GM19043 (cell line): ENCODE measurements around the gene BNC2.

Experiments
- ATAC-seq: cut with Tn5 transposase; IDR thresholded peaks from one replicate; pipeline ENCODE4 v1.9.1; 2021; ENCODE audit warnings: low read depth; ENCODE audit not compliant: unreplicated experiment

The BNC2 gene

GRCh38 chr9:16773617-16774016, 96.9 kb downstream of the BNC2 start:
- no peak for ATAC-seq

GRCh38 chr9:16773116-16773515, 97.4 kb downstream of the BNC2 start:
- no peak for ATAC-seq

GRCh38 chr9:16771356-16771755, 99.1 kb downstream of the BNC2 start:
- no peak for ATAC-seq

- no peak for ATAC-seq
Observed at GRCh38 chr9:16769291-16769690, 101.2 kb downstream of the BNC2 start.

- no peak for ATAC-seq
Observed at GRCh38 chr9:16768816-16769215, 101.7 kb downstream of the BNC2 start.

GRCh38 chr9:16767366-16767765, 103.1 kb downstream of the BNC2 start:
- ATAC-seq = no peak

- no peak for ATAC-seq
Observed at GRCh38 chr9:16763946-16764345, 106.5 kb downstream of the BNC2 start.

- ATAC-seq = no peak
Observed at GRCh38 chr9:16755467-16756160, 114.9 kb downstream of the BNC2 start.

GRCh38 chr9:16754662-16755061, 115.8 kb downstream of the BNC2 start:
- no peak for ATAC-seq

GRCh38 chr9:16753256-16753655, 117.2 kb downstream of the BNC2 start:
- ATAC-seq = no peak

- no peak for ATAC-seq
Observed at GRCh38 chr9:16752601-16753000, 117.9 kb downstream of the BNC2 start.

GRCh38 chr9:16750553-16750952, 119.9 kb downstream of the BNC2 start:
- no peak for ATAC-seq

- ATAC-seq = no peak
Observed at GRCh38 chr9:16745359-16745758, 125.1 kb downstream of the BNC2 start.

- ATAC-seq = no peak
Observed at GRCh38 chr9:16744394-16744793, 126.1 kb downstream of the BNC2 start.

- no peak for ATAC-seq
Observed at GRCh38 chr9:16743375-16743774, 127.1 kb downstream of the BNC2 start.

GRCh38 chr9:16735001-16735400, 135.5 kb downstream of the BNC2 start:
- no peak for ATAC-seq

- ATAC-seq = no peak
Observed at GRCh38 chr9:16732546-16732945, 137.9 kb downstream of the BNC2 start.

- no peak for ATAC-seq
Observed at GRCh38 chr9:16730162-16730561, 140.3 kb downstream of the BNC2 start.

- ATAC-seq = no peak
Observed at GRCh38 chr9:16729651-16730050, 140.8 kb downstream of the BNC2 start.

GRCh38 chr9:16728137-16728508, 142.3 kb downstream of the BNC2 start:
- ATAC-seq = no peak

- no peak for ATAC-seq
Observed at GRCh38 chr9:16727452-16728136, 142.9 kb downstream of the BNC2 start.

GRCh38 chr9:16726718-16727451, 143.6 kb downstream of the BNC2 start:
- ATAC-seq = no peak
